PC-3 (cell line): ENCODE data around the gene MYO6. TPM values are rescaled to one million over a fixed set of nuclear protein-coding genes. Genes with fewer than 3 reads are reported as not detected.
A peak's percentile ranks its signal among the peaks of the same experiment; 100 is the strongest.

Source experiments
- ATAC-seq: fragments of 200-7000 bp; cut with Tn5 transposase; 2 replicates; pipeline ENCODE4 v1.9.1; 2020; ENCODE audit warnings: mild to moderate bottlenecking, moderate library complexity
- BruUV-seq: library from RNA; stranded (reverse); fragments of 400-500 nt; replicated peaks from 2 replicates; lab custom pipeline; 2021; lab: Mats Ljungman, UMichigan
- CTCF ChIA-PET: fragments of 300-600 bp; sonication (Branson Sonifier 250); formaldehyde crosslinking; loops from one replicate; lab custom pipeline; 2022; ENCODE audit warnings: antibody characterized with exemption; lab: Charles Lee
- POLR2A ChIA-PET: fragments of 300-600 bp; sonication (Branson Sonifier 250); formaldehyde crosslinking; loops from one replicate; lab custom pipeline; 2022; ENCODE audit warnings: antibody characterized with exemption; ENCODE audit not compliant: unreplicated experiment; lab: Charles Lee
- DNase-seq: peaks from one replicate; pipeline ENCODE4 v3.0.0-alpha.2; 2015
- H2AFZ ChIP-seq: fragments of 300-600 bp; sonication (generic); 2 replicates; pipeline ENCODE4 v1.6.0; 2016; ENCODE audit warnings: antibody characterized with exemption, low read length
- H3F3A ChIP-seq: fragments of 300-600 bp; sonication (generic); one replicate; pipeline ENCODE4 v1.6.0; 2017; ENCODE audit warnings: antibody characterized with exemption, low read length, control low read depth, mild to moderate bottlenecking; ENCODE audit not compliant: unreplicated experiment
- H3K27ac ChIP-seq: fragments of 300-600 bp; sonication (generic); 2 replicates; pipeline ENCODE4 v1.5.1; 2016; ENCODE audit warnings: mild to moderate bottlenecking, low read length
- H3K27me3 ChIP-seq: fragments of 300-600 bp; sonication (generic); 2 replicates; pipeline ENCODE4 v1.6.1; 2016; ENCODE audit warnings: low read length, mixed read lengths
- H3K36me3 ChIP-seq: fragments of 300-600 bp; sonication (generic); 2 replicates; pipeline ENCODE4 v1.6.1; 2016; ENCODE audit warnings: low read depth, mixed run types, low read length, mixed read lengths
- H3K4me1 ChIP-seq: fragments of 300-600 bp; sonication (generic); 2 replicates; pipeline ENCODE4 v1.5.1; 2016; ENCODE audit warnings: low read length; ENCODE audit not compliant: insufficient read depth
- H3K4me2 ChIP-seq: fragments of 300-600 bp; sonication (generic); 2 replicates; pipeline ENCODE4 v1.6.0; 2016; ENCODE audit warnings: low read length
- H3K4me3 ChIP-seq: fragments of 300-600 bp; sonication (generic); 2 replicates; pipeline ENCODE4 v1.5.1; 2016; ENCODE audit warnings: mild to moderate bottlenecking, low read length, mixed read lengths
- H3K79me2 ChIP-seq: fragments of 300-600 bp; sonication (generic); 2 replicates; pipeline ENCODE4 v1.6.1; 2017; ENCODE audit warnings: low read length, mixed read lengths
- H3K9ac ChIP-seq: fragments of 300-600 bp; sonication (generic); 2 replicates; pipeline ENCODE4 v1.6.0; 2016; ENCODE audit warnings: mild to moderate bottlenecking, low read length
- H3K9me2 ChIP-seq: fragments of 300-600 bp; sonication (generic); replicated peaks from 2 replicates; pipeline ENCODE4 v1.6.1; 2016; ENCODE audit warnings: mixed run types, low read length, mixed read lengths
- H3K9me3 ChIP-seq: fragments of 300-600 bp; sonication (generic); 2 replicates; pipeline ENCODE4 v1.6.1; 2016; ENCODE audit warnings: low read length, mixed read lengths
- H4K20me1 ChIP-seq: fragments of 300-600 bp; sonication (generic); 2 replicates; pipeline ENCODE4 v1.6.1; 2016; ENCODE audit warnings: low read length, mixed read lengths
- EZH2 ChIP-seq: fragments of 300-600 bp; sonication (generic); IDR thresholded peaks from one replicate; pipeline ENCODE4 v1.6.1; 2017; ENCODE audit warnings: antibody characterized with exemption, mild to moderate bottlenecking, low read length; ENCODE audit not compliant: unreplicated experiment
- EZH2phosphoT487 ChIP-seq: fragments of 300-600 bp; sonication (generic); IDR thresholded peaks from 2 replicates; pipeline ENCODE4 v1.6.1; 2018; ENCODE audit warnings: mild to moderate bottlenecking, antibody characterized with exemption, low read length, borderline replicate concordance
- intact Hi-C: fragments of 100-400 bp; cut with micrococcal nuclease; formaldehyde crosslinking; loops from 2 replicates; pipeline ENCODE4 v1.9.0; 2023
- total RNA-seq: library from RNA; depleted of rRNA; stranded (reverse); fragments of >200 nt; gene quantifications from 2 replicates; pipeline ENCODE4 v1.2.3, GENCODE V29; 2014
- TF ChIP-seq, protein P1 (sequence below): fragments of 300-600 bp; sonication (generic); conservative IDR thresholded peaks from 2 replicates; pipeline ENCODE4 v1.5.1; 2017; ENCODE audit warnings: antibody characterized with exemption, low read depth, mild to moderate bottlenecking, low read length

Gene MYO6
- total RNA-seq, 1 experiment from 2014 or later, result 10.2 TPM

DNA sequence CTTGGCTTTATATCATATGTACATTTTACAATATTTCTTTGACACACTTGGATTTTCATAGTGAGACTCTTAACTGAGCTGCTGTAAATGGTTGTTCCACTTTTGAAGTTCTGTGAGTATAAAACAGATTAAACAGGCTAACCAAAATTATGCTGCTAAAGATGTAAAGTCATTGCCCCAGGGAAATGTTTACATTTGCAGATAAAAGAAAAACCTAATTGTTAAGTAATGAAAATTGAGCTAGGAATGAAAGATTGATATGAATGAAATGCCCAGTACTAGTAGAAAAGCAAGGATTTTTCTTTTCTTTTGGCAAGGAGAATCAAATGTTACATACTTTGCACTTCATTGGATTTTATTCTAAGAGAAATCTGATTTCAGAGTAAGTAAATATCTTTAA, 164.0 kb downstream of the MYO6 start:
- CTCF ChIA-PET, result no interaction called here

DNA sequence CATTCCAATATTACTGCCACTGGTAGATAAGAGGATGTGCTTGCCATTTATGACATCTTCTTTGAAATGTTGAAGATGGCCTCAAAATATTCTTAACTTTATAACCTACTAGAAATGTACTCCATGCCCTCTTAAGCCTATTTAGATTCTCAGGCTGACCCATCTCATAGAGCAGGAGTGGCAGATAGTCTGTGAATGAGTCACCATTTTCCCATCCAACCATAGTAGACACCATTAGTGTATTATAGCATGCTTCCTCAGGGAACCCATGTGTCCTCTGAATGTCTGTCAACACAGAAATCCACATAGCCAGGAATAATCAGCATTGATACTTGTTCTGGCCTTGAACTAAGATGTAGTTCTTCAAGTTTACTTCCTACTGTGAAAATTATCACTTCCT, 173.2 kb downstream of the MYO6 start:
- CTCF ChIA-PET, result no interaction called here
- no peaks in the 10 kb centered on the region for H3F3A ChIP-seq

More for the DNA sequence above, 164.0 kb downstream of the MYO6 start:
- POLR2A ChIA-PET, result no interaction called here
- ATAC-seq (no peak), DNase-seq (no peak)
- no peak overlapping the region for H2AFZ ChIP-seq
- H3F3A ChIP-seq, result no peaks in the 10 kb centered on the region
- H3K4me3 ChIP-seq, result no peak overlapping the region
- intact Hi-C loops, result loop anchor here (5.0 kb wide), 1 partner anchor 56 kb away; no protein-coding TSS in a partner anchor
- H3K79me2 ChIP-seq, result no peaks in the 10 kb centered on the region
- H3K36me3 ChIP-seq, result no peaks in the 10 kb centered on the region
- H3K9ac ChIP-seq, result no peak overlapping the region
- no peak overlapping the region for H3K4me2 ChIP-seq
- H3K9me3 ChIP-seq, result no peaks in the 10 kb centered on the region
- no TSS peak for BruUV-seq
- no peaks in the 10 kb centered on the region for H3K27me3 ChIP-seq
- no peak overlapping the region for H3K27ac ChIP-seq
- H3K9me2 ChIP-seq, result no peaks in the 10 kb centered on the region
- H4K20me1 ChIP-seq, result no peaks in the 10 kb centered on the region
- TF ChIP-seq, protein P1, sequence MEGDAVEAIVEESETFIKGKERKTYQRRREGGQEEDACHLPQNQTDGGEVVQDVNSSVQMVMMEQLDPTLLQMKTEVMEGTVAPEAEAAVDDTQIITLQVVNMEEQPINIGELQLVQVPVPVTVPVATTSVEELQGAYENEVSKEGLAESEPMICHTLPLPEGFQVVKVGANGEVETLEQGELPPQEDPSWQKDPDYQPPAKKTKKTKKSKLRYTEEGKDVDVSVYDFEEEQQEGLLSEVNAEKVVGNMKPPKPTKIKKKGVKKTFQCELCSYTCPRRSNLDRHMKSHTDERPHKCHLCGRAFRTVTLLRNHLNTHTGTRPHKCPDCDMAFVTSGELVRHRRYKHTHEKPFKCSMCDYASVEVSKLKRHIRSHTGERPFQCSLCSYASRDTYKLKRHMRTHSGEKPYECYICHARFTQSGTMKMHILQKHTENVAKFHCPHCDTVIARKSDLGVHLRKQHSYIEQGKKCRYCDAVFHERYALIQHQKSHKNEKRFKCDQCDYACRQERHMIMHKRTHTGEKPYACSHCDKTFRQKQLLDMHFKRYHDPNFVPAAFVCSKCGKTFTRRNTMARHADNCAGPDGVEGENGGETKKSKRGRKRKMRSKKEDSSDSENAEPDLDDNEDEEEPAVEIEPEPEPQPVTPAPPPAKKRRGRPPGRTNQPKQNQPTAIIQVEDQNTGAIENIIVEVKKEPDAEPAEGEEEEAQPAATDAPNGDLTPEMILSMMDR, result no peak
- no peak for TF ChIP-seq EZH2
- TF ChIP-seq EZH2phosphoT487, result no peak
- H3K4me1 ChIP-seq, result no peaks in the 10 kb centered on the region

More for the DNA sequence above, 173.2 kb downstream of the MYO6 start:
- H3K4me2 ChIP-seq, result no peak overlapping the region
- H3K9me2 ChIP-seq, result no peaks in the 10 kb centered on the region
- no TSS peak for BruUV-seq
- no peaks in the 10 kb centered on the region for H3K4me1 ChIP-seq
- POLR2A ChIA-PET, result no interaction called here
- H3K79me2 ChIP-seq, result no peaks in the 10 kb centered on the region
- DNase-seq, result peak; percentile 30
- no peaks in the 10 kb centered on the region for H3K27me3 ChIP-seq
- H4K20me1 ChIP-seq, result no peaks in the 10 kb centered on the region
- H3K9me3 ChIP-seq, result no peaks in the 10 kb centered on the region
- intact Hi-C loops, result no loop called here
- H3K36me3 ChIP-seq, result no peaks in the 10 kb centered on the region
- H2AFZ ChIP-seq, result no peak overlapping the region
- ATAC-seq, result no peak
- H3K4me3 ChIP-seq, result no peak overlapping the region
- H3K27ac ChIP-seq, result no peak overlapping the region
- TF ChIP-seq EZH2phosphoT487 (no peak), EZH2 (no peak)
- TF ChIP-seq, protein P1, result no peak
- no peak overlapping the region for H3K9ac ChIP-seq
